Transverse colon (tissue), 4 donors: ENCODE results near the gene SIM2.

Source experiments
- EP300 ChIP-seq: sonication (generic); formaldehyde crosslinking; IDR thresholded peaks from one replicate; pipeline ENCODE4 v1.6.1; 2017; ENCODE audit warnings: antibody characterized with exemption, low read depth
- POLR2AphosphoS5 ChIP-seq, 3 donors: sonication (generic); formaldehyde crosslinking; IDR thresholded peaks; one replicate each; pipeline ENCODE4 v1.6.1; 2016; ENCODE audit warnings: antibody characterized with exemption in 3 of 3
- TF ChIP-seq, protein P1 (sequence below), 5 experiments: fragments of 200-600 bp in 3 of 5; fragments of 450-650 bp in 2 of 5; sonication (generic) in 3 of 5; IDR thresholded peaks; 1 replicate in 2 of 5; 2 replicates in 3 of 5; pipeline ENCODE4 v1.5.1; 2016 to 2017; ENCODE audit warnings: antibody characterized with exemption in 5 of 5, inconsistent platforms in 3 of 5, mild to moderate bottlenecking in 2 of 5, moderate library complexity in 1 of 5

DNA sequence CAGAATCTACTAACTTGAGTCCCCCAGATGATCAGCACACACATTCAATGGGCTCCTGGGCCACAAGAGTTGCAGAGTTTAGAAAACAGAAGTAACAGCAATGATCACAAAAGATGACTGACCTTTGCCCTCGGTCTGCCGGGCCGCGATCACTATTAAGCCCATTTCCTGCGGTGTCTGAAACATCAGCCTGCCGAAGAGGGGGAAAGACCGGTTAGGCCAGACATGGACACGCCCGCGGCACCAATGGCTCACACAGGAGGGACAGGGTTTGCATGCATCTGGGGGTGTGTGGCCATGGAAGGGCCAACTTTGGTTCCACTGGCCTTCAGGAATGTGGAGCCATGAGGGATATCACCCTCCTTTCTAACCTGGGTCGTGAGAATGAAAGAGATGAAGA is 68.2 kb downstream of the SIM2 start:
- TF ChIP-seq POLR2AphosphoS5 (IDR thresholded peaks at IDR 0.05): no peak
- TF ChIP-seq, protein P1, sequence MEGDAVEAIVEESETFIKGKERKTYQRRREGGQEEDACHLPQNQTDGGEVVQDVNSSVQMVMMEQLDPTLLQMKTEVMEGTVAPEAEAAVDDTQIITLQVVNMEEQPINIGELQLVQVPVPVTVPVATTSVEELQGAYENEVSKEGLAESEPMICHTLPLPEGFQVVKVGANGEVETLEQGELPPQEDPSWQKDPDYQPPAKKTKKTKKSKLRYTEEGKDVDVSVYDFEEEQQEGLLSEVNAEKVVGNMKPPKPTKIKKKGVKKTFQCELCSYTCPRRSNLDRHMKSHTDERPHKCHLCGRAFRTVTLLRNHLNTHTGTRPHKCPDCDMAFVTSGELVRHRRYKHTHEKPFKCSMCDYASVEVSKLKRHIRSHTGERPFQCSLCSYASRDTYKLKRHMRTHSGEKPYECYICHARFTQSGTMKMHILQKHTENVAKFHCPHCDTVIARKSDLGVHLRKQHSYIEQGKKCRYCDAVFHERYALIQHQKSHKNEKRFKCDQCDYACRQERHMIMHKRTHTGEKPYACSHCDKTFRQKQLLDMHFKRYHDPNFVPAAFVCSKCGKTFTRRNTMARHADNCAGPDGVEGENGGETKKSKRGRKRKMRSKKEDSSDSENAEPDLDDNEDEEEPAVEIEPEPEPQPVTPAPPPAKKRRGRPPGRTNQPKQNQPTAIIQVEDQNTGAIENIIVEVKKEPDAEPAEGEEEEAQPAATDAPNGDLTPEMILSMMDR (IDR thresholded peaks at IDR 0.05): no peak
- TF ChIP-seq EP300: no peak
